GM21619 (cell line): Measurements from ENCODE around the gene ARID1B.

Experiments used
- ATAC-seq: cut with Tn5 transposase; IDR thresholded peaks from one replicate; pipeline ENCODE4 v1.9.1; 2021; ENCODE audit not compliant: unreplicated experiment

ARID1B gene

DNA sequence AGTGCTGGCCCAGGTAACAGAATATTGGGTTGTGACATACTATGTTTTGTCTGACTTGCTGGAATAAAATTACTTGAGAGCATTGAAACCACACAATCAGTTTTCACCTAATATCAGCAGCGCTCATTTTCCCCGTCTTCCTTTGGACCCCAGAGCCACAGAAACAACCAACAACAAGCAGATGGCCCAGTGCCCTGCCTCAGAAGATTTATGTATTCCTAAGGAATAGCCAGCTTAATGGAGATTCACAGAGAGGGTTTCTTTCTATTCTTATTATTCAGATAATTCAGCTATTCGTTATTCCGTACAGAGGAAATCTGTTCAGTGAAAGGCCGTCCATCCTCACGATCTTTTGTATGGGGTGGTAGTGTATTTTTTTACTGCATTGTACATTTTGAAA is 391.3 kb downstream of the ARID1B start:
- no peak for ATAC-seq

DNA sequence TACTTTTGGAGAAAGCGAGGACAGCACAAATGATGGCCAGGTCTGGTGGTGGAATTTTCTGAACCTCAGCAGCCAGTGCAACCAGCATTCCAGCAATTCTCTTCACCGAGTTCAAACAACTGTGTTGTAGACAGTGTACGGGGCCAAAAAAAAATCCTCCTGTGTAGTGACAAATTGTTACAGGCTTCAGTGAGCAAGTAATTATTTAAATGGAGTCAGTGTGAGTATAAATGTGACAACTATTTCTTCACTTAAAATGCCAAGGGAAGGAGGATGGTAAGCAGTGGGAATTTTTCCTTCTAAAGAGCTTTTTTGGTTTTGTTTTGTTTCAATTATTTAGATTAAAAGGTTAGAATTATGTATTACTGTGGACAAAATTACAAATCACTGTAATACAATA is 392.0 kb downstream of the ARID1B start:
- ATAC-seq = no peak

DNA sequence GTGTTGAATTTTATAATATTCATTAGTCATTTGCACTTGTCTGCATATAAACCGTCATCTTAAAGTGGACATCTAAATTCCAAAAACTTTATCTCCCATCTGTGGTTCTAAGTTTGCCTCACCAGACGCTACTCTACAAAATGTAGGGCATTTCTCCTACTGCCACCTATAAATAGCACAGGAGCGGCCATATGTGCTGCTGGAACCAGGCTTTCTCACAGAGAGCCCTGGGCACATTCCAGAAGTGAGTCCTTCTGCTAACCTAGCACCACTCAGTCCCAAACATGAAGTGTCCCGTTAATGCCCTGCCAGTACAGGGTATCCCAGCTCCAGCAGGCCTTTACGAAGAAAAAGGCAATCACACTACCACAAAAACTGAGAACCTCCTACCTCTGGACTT is 392.5 kb downstream of the ARID1B start:
- ATAC-seq = no peak

DNA sequence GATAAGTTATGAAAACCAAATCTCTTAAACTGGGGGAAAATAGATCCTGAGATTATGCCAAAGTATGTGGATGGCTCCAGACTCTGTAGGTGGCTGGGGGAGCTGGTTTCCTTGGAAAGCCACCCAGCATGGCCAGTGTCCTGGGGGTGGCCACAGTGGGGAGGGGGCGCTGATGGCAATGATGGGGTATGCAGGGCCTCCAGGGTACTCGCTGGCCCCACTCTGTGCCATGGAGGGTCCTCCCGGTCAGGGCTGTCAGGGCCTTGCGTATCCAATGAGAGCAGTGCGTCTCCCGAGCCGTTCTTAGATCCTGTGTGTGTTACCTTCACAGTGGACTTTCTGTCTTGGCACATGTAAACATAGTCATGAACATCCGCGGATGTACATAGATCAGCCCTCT is 393.4 kb downstream of the ARID1B start:
- ATAC-seq = no peak

DNA sequence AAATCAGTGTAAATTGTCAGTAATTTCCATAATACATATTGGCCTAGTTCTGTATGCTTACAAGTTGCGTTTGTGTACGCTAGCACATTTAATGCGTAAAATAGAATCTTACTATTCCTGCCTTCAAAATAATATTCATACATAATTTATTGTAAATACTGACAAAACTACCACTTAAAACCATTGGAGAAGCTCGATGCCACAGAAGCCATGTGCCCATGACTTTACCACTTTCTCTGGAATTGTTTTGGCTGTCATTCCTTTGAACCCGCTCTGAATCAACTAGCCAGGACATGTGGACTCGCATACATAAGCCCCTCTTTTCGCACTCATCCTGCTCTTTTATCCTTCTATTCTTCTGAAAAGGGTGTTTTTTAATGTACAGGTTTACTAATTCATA is 394.6 kb downstream of the ARID1B start:
- ATAC-seq = no peak

DNA sequence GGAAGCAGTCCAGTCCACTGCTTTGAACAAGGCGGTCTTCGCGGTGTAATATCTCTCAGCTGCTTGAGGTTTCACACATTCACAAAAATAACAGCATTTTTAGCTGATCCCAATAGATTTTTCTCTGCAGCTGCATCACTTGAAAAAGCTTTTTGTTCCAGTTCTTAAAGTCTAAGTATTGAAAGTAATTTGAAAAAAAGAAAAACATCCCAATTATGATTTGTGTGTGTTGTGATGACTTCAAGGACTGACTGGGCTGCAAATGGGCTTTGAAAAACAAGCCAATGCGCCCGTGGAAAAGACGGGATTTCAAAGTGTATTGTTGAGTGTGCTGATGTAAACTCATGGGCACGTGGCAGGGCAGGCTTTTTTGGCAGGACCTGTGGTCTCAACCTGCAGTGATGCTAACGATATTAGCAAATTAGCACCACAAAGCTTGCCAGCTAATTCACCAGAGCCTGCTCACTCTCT is 395.1 kb downstream of the ARID1B start:
- no peak for ATAC-seq

DNA sequence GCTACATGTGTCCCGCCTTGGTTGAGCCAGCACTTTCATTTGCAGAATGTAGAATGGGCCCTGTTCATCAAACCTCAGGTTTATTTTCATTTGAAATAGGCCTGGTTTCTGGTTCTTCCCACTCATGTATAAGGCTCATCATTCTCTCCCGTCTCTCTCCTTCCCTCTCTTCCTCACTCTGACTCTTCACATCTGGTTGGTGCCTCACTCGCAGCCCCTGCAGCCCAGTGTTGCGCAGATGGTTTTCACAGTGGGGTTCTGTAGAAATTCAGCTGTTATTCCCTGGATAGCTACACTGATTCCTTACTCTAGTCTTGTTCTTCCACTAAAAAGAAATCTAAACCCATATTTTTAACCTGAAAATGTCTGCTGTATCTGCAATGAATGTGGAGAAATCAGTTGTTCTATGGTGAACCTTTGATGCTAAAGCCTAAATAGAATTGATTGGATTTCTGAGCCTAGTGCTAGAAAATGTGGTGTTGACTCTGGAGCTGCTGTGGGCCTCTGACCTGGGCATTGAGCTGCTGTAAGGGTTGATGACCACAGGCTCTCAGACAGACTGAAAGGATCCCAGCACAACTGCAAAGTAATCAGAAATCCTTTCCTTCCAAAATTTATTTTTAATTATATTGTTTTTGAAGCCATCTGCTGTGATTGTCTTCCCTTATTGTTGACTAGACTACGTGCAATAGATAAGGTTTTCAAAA is 395.8 kb downstream of the ARID1B start:
- ATAC-seq = no peak

DNA sequence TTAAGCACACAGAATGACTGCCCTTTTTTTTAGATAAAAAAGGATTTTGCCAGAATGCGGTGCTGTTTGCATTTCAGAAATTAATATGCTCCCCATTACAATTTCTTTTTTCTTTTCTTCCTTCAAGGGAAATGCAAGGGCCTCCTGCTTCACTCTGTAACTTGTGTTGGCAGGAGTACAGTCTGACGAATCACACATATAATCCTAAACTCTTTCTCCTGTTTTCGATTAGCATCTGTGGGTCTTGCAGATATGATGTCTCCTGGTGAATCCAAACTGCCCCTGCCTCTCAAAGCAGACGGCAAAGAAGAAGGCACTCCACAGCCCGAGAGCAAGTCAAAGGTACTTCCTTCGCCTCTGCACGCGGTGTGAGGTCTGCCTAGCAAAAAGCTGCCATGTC is 396.6 kb downstream of the ARID1B start:
- no peak for ATAC-seq

DNA sequence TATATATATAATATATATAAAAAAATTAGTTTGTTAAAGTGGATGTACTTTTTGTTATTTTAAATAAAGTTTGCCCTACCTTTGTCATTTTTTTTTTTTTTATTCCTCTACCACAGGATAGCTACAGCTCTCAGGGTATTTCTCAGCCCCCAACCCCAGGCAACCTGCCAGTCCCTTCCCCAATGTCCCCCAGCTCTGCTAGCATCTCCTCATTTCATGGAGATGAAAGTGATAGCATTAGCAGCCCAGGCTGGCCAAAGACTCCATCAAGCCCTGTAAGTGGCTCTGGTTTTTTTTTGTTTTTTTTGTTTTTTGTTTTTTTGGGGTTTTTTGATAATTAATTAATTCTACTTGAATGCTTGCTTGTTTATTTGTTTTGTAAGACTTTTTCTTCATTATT is 397.6 kb downstream of the ARID1B start:
- no peak for ATAC-seq

DNA sequence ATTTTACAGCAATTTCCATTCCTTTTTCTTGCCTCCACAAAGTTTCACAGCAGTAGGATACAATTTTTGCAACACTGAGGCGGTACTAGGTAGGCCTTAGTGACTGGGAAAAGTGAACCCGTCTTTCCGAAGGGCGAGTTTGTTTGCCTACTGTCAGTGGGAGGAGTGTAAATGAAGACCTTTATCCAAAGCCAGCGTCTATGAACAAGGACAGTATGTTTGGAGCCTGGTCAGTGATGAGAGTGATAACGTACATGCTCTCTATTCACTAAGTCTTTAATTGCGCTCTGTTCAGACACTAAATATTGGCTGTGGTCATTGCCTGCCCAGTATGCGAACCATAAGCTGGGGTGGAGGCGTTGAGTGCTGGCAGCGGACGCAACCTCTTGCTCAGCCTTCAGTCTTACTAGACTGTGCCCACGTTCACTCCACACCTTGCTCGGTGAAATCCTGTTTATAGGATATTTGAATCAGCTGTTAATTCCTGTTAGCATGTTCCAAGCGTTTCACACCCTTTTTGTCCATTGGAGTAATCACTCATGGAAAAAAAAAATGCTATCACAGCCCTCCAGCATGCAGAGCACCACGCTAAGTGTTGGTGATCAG is 400.7 kb downstream of the ARID1B start:
- ATAC-seq = no peak

DNA sequence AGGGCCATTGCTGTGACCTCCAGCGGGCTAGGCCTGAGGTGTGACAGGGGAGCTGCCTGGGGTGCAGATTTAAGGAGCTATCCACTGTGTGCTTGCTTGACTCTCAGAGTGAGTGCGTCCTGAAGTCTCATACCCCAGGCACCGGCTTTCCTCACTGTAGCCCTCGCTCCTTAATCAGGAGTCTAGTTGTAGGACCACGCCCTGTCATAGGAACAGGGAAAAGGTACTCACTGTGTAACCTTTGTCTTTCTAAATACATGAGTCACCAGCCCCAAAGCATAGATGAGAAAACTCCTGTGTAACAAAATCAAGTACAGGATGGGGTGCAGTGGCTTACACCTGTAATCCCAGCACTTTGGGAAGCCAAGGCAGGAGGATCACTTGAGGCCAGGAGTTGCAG is 404.5 kb downstream of the ARID1B start:
- ATAC-seq = no peak

DNA sequence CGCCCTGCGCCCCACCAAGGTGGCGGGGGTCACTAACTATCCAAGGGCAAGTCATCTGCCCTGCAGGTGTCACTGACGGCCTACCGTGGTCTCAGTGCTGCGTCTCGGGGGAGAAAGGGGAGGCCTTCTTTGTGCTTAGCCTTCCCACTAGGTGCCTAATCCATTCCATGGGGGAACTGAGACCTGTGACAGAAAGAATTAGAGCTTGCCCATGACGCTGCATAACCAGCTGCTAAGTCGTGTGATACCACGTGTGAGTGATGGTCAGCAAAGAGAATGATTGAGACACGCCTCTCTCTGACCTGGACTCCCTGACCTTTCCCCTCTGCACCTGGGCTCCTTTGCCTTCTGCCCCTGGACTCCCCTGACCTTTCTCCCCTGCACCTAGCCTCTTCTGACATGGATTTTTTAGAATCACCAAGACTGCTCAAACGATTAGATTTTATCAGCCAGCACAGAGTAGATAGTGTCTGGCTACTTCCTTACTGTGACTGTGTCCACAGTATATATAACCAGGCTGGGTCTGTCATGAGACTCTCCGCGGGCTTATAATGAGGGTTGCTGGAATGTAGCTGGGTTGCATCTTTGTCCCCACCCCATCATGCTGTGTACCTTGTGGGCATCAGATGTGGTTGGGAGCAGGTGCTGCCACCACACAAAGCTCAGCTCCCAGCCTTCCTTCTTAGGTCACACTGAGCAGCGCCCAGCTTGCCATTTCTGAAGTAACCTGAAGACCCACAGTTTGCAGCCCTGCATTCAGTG is 405.5 kb downstream of the ARID1B start:
- ATAC-seq = no peak

DNA sequence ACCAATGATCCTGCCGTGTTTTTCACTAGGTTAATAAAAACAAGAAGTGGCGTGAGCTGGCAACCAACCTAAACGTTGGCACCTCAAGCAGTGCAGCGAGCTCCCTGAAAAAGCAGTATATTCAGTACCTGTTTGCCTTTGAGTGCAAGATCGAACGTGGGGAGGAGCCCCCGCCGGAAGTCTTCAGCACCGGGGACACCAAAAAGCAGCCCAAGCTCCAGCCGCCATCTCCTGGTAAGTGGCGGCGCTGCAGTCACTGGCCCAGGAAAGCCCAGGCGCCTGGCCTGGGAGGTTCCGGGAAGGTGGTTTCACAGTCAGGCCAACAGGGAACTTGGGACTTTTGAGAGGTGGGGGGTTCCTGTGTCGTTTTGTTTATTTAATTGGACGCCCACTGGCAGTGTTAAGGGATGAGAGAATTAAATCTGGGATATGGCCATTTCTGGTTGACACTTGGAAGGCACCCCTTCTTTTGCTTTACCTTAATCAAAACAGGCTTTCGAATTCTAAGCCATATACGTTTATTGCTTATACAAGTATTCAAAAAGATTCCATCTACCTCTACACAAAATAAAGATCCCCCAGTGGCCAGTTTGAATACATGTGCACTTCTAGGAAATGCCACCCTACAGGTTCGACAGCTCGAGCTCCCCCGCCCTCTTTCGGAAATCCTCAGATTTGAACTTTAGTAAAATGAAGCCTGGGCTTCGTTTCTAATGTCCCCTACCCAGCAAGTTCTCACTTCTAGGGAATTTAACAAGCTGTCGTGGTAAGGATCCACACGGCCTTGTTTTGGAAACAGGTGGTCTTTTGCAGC is 407.2 kb downstream of the ARID1B start:
- ATAC-seq = no peak

DNA sequence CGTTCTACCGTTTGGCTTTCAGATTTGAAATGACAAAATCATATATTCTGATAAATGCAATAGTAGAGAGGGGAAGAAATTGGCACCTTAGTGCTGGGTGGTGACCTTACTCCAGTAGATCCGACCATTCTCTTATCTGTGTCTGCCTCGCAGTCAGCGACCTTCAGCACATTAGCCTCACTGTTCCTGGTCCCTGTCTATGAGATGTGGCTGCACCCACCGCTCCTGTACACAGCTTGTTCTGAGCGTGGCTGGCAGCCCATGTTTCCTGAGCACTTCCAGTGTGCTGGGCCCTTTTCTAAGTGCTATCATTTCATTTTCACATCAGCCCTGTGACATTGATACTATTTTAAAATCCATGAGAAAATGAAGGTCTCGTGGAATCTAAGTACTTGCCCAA is 408.0 kb downstream of the ARID1B start:
- no peak for ATAC-seq

DNA sequence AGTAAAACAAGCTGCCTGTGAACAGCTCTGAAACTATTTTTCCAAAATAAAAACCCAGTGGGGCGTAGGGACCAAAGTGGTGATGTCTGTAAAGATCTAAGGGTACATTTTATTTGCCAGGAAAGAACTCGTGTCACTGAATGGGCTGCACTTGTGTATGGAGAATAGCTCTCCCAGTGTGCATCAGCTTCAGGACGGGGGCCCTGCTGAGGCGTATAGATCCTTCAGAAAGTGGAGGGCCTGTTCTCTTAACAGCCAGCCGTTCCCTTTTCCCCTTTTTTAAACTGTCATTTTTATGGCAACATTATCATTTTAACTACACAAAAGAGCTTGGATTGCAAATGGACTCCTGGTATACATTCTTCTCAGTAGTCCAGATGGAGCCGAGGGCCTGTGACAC is 408.8 kb downstream of the ARID1B start:
- ATAC-seq = no peak

DNA sequence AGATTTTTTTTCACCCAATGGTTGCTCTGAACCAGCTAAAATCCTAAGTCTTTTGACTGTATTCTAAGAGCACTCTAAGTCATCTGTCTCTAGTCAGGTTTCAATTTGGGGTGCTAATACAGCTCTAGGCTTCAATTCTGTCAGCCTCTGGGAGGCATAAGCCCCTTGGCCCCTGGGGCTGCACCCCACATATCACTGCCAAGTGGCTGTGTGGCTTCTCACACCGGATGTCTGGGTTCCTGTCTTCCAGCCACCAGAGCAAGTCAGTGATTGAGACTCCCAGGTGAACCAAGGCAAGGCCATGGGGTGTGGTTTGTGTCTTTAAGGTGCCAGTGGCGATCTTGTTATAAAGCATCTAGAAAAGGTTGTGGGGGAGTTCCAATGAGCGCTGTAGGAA is 409.6 kb downstream of the ARID1B start:
- no peak for ATAC-seq

DNA sequence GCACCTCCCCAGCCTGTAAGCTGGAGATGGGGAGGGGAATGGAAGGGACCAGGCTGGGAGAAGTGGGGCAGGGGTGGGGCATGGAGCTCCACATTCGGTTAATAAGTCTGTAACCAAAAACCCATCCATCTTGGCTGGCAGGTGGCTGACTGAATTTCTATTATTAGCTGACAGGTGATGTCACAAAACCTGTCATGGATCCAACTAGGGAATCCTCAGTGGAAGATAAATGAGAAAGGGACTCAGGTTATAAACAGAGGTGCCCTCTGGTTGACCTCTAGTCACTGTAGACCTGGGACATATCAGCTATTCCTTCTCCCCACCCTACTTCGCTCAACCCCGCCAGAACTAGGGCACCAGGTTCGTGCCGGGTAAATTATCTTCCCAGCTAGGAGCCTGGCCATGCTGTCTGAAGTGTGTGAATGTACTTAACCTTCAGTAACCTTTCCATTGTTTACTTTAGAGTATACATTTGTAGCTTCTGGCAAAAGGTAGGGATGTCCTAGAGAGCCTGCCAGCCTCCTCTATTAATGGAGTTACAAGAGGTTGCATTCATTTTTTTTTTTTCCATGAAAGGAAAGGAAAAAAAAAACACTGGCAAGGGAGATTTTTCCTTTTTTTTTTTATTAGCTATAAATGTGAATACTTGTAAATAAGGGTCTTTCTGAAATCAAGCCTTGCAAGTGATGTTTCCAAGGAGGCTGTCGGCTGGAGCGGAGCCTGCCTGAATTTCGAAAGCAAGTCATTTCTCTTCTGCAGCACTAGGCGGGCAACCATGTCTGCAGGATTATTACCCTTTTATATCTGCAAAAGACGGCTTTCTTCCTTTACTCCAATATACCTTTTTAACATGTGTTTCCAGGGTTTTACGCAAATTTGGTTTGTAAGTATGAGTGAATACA is 410.3 kb downstream of the ARID1B start:
- no peak for ATAC-seq

DNA sequence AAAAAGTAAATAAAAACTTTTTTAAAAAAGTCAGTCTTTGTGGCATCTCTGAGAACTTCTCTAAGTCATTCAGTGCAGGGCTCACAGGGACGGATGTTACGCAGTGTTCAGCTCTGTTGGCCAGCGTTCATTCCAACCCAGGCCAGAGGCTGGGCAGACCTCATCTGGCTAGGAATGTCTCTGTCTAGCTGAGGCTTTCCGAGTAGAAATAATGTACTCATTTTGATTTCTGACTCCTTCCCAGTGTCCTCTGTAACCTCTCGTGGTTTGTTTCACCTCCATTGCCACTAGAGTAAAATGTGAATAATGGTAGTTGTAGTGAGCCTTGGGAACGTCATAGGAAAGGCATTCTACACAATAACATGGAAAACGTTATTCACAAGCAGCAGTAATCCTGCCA is 411.0 kb downstream of the ARID1B start:
- ATAC-seq = no peak

DNA sequence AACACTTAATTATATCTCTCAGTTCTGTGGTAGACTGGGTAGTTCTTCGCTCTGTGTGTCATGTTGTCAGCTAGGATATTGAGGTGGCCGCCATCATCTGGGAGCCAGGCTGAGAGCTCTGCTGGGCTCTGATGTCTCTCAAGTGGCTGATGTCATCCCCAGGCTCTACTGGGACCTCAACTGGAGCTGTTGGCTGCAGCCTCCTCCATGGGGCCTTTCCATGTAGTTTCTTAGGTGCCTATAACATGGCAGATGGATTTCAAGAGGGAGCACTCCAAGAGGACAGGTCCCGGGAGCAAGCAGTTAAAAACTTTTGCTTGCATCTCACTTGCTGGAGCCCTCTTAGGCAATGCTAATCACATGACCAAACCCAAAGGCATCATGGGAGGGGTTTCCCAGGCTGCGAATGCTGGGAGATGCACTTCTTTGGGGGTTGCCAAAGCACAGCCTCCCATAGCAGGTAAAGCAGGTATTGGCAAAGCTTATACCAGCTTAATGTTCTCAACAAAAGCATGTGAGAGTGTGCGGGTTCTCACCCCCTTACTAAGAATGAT is 416.3 kb downstream of the ARID1B start:
- no peak for ATAC-seq

DNA sequence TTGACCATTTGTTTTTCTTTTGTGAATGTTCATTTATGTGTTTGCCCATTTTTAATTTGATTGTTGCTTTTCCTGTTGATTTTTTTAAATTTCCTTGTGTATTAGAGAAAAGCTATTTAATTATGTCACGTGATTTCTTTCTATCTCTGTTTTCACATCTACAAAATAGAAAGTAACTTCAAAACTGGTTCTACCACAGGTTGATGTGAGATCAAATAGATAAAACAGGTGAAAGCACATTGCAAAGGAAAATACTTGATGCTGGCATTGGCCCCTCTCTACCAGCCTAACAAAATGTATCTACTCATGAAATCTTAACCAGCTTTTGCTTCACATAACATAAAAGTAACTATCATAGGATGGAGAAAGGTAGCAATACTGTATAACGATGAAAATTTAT is 416.9 kb downstream of the ARID1B start:
- no peak for ATAC-seq
